ENCODE measurements around the gene PPM1M. TPM values are rescaled to one million over a fixed set of nuclear protein-coding genes. Genes with fewer than 3 reads are reported as not detected.
A peak's percentile ranks its signal among the peaks of the same experiment; 100 is the strongest.

PPM1M gene
- total and polyA plus RNA-seq, 10 of the 15 experiments (the other 5 are each of a cell fraction or from before 2014, with no cell fraction given): 7.3 to 24.8 (median 15.8) TPM

DNA sequence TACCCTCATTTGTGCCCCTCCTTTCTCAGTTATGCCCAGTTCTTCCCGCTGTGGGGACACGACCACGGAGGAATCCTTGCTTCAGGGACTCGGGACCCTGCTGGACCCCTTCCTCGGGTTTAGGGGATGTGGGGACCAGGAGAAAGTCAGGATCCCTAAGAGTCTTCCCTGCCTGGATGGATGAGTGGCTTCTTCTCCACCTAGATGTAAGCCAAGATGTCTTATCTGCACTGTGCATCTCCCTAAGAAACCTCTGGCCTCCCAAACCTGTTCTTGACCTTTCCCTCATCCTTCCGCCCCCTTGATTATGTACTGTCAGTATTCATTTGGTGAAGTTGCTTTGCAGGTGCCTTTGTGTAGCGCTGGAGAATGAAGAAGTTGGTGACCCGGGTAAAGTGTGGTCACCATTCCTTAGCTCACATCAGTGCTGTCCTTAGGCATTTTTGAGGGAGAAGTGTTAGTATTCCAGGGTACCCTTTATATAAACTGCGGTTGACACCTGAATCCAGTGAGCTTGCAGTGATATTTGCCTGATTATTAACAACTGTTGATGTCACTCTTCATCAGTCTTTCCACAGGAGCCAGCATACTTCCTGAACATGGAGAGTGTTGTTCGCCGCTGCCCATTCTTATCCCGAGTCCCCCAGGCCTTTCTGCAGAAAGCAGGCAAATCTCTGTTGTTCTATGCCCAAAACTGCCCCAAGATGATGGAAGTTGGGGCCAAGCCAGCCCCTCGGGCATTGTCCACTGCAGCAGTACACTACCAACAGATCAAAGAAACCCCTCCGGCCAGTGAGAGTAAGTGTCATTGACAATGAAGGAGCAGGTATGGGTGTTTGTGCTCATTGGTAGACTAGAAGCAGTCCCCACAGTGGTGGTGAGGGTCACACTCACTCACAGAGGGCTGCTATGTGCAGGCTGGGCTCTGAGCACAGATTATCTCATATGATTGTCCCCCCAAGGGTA is 46.6 kb upstream of the PPM1M start:
- Histone ChIP-seq H2AFZ (ENCODE audit: control insufficient read depth, low read depth, low read length) (peak overlapping the region; percentile 85; the same call in 1 of the 2 replicates), H3K9ac (ENCODE audit: control insufficient read depth, insufficient read depth, low read length) (peak overlapping the region; percentile 84), H3K4me3 (peak overlapping the region; percentile 89), H3K27ac (ENCODE audit: control insufficient read depth, insufficient read depth) (peak overlapping the region; percentile 71), H3K36me3 (ENCODE audit: control insufficient read depth in 2 of 2, insufficient read depth in 2 of 2, low read length in 1 of 2) (peaks cover 0 to 10% of the 10 kb centered on the region in 2 experiments; a peak in 2 of 4 replicates), H3K27me3 (replicated peaks in 1 of 2; ENCODE audit: control insufficient read depth in 2 of 2, insufficient read depth in 2 of 2, low read length in 1 of 2) (no peaks in the 10 kb centered on the region), H3K79me2 (ENCODE audit: control insufficient read depth, insufficient read depth, low read length) (peaks cover 24% of the 10 kb centered on the region), H4K20me1 (ENCODE audit: control insufficient read depth, insufficient read depth) (no peaks in the 10 kb centered on the region), H3K9me3 (replicated peaks; ENCODE audit: control insufficient read depth, insufficient read depth, low read length) (no peaks in the 10 kb centered on the region), H3K4me1 (ENCODE audit: control insufficient read depth, insufficient read depth, low read length) (peaks cover 41% of the 10 kb centered on the region), H3K4me2 (ENCODE audit: control insufficient read depth, insufficient read depth) (peak overlapping the region; percentile 99)
- TF ChIP-seq HDAC2 (IDR thresholded peaks at IDR 0.05) (no peak), SIX5 (IDR thresholded peaks at IDR 0.05; ENCODE audit: low read depth, low read length, severe bottlenecking) (no peak), POU2F2 (IDR thresholded peaks at IDR 0.05; ENCODE audit: borderline replicate concordance, low read depth, low read length) (no peak), ZBED1 (IDR thresholded peaks at IDR 0.05; ENCODE audit: borderline replicate concordance) (no peak)
- ATAC-seq (peak; percentile 4; the same call in 1 of the 3 replicates), FAIRE-seq (no peak), DNase-seq (ENCODE audit: low read depth, low spot score) (no peak)
- WGBS (ENCODE audit: insufficient coverage, insufficient replicate concordance, low lambda C conversion rate, missing lambda C conversion rate): 26% methylated on average over 14 of the region's 14 CpGs
- in situ Hi-C loops (cut with MboI): no loop called here
- intact Hi-C loops (cut with micrococcal nuclease; ENCODE audit: unreplicated experiment): loop anchor here (2.0 kb wide), 1 partner anchor 44 kb away; the partner anchor contains the start of gene POC1A
- BruUV-seq (replicated peaks): TSS peak; percentile 72
- ChIA-PET CTCF (no interaction called here), POLR2A (interaction anchor here (0.7 to 1.1 kb wide), 3 partner anchors 10 to 176 kb away, joined by 3 read pairs; partner anchors contain the start of gene TWF2), RAD21 (ENCODE audit: unreplicated experiment) (no interaction called here), SMC1A (ENCODE audit: uncharacterized antibody, unreplicated experiment) (interaction anchor here (1.0 kb wide), 1 partner anchor 28 kb away, joined by 3 read pairs; no protein-coding TSS in a partner anchor)
